Prostate gland (tissue), 2 donors: ENCODE data around the gene LRRC32.

Source experiments
- POLR2A ChIP-seq: fragments of 450-650 bp; IDR thresholded peaks from one replicate; pipeline ENCODE4 v1.6.1; 2016; ENCODE audit warnings: antibody characterized with exemption, mild to moderate bottlenecking
- POLR2AphosphoS5 ChIP-seq: sonication (generic); formaldehyde crosslinking; IDR thresholded peaks from one replicate; pipeline ENCODE4 v1.6.1; 2017; ENCODE audit warnings: antibody characterized with exemption
- TF ChIP-seq, protein P1 (sequence below), 4 experiments: fragments of 200-600 bp in 2 of 4; fragments of 450-650 bp in 2 of 4; sonication (generic) in 2 of 4; IDR thresholded peaks; 1 replicate in 3 of 4; 2 replicates in 1 of 4; pipeline ENCODE4 v1.5.1; 2016 to 2019; ENCODE audit warnings: antibody characterized with exemption in 4 of 4, mild to moderate bottlenecking in 2 of 4, moderate library complexity in 2 of 4

DNA sequence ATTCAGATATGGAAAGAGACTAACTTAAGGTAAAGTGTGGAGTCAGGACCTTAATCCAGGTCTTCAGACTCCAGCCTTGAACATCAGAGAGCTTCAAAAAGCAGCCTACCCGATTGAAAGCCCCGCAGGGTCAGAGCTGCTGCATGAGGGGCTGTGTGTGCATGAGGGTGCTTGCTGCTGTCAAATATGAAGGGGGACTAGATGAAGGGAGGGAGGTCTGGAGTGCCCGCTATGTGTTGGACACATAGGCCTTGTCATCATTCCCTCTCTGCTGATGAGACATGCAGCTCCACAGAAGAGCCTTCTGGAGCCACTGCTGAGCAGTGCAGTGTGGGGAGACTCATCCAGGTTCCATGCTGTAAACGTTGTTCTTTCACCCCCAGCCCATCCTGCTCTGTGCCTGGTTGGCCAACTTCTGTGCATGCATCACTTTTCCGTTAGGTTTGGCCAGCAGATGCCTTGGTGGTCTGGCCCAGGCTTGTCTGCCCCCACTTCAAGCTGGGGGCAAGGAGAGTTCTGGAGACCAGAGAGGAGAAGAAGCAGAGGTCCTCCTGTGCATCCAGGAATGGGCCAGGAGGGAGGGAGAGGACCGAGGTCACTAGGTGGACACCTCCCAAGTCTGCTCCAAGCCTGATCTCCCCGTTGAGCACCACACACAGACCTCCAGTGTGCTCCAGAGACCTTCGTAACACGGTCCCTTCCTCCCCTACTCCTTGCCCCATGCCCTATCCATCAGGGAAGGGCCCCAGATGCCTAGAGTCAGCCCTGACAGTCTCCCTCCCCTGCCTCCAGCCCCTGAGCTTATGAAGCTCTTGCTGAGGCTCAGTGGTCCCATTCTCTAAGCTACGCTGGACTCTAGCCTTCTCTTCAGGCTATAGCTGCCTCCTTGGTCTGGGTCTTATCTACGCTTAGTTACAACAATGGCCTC lies 32.0 kb downstream of the LRRC32 start:
- no peak for TF ChIP-seq POLR2A
- TF ChIP-seq, protein P1, sequence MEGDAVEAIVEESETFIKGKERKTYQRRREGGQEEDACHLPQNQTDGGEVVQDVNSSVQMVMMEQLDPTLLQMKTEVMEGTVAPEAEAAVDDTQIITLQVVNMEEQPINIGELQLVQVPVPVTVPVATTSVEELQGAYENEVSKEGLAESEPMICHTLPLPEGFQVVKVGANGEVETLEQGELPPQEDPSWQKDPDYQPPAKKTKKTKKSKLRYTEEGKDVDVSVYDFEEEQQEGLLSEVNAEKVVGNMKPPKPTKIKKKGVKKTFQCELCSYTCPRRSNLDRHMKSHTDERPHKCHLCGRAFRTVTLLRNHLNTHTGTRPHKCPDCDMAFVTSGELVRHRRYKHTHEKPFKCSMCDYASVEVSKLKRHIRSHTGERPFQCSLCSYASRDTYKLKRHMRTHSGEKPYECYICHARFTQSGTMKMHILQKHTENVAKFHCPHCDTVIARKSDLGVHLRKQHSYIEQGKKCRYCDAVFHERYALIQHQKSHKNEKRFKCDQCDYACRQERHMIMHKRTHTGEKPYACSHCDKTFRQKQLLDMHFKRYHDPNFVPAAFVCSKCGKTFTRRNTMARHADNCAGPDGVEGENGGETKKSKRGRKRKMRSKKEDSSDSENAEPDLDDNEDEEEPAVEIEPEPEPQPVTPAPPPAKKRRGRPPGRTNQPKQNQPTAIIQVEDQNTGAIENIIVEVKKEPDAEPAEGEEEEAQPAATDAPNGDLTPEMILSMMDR (IDR thresholded peaks at IDR 0.05), result no peak
- TF ChIP-seq POLR2AphosphoS5, result no peak
